Pancreas (tissue), 10 donors: ENCODE measurements around the gene STAB2. TPM values are rescaled to one million over a fixed set of nuclear protein-coding genes. Genes with fewer than 3 reads are reported as not detected.

ENCODE experiments used
- ATAC-seq, 4 donors: fragments of 200-7000 bp; cut with Tn5 transposase; one replicate each; pipeline versions ENCODE4 v1.8.0 to v1.9.1; 2020; ENCODE audit warnings: mild to moderate bottlenecking in 4 of 4, moderate library complexity in 4 of 4
- DNase-seq, 6 donors: peaks; one replicate each; pipeline ENCODE4 v3.0.0-alpha.2; 2020
- FAIRE-seq: peaks from 2 replicates; lab custom pipeline; 2012; peaks lifted over from hg19 to GRCh38; lab: Jason Lieb, UNC
- H3K27ac ChIP-seq, 4 donors: fragments of 200-600 bp; sonication (generic); 1 replicate in 3 of 4; 2 replicates in 1 of 4; pipeline versions ENCODE4 v1.5.0 to v1.8.0; 2020
- H3K27me3 ChIP-seq, 4 donors: fragments of 200-600 bp; one replicate each; pipeline ENCODE4 v1.8.0; 2021
- H3K36me3 ChIP-seq, 3 donors: fragments of 200-600 bp; sonication (generic) in 1 of 3; one replicate each; pipeline versions ENCODE4 v1.5.0 to v1.8.0; 2020 to 2021
- H3K4me1 ChIP-seq, 3 donors: fragments of 200-600 bp; one replicate each; pipeline ENCODE4 v1.8.0; 2021
- H3K4me3 ChIP-seq, 4 donors: fragments of 200-600 bp; sonication (generic) in 2 of 4; one replicate each; pipeline versions ENCODE4 v1.5.0 to v1.8.0; 2020 to 2021
- H3K9me3 ChIP-seq, 4 donors: fragments of 200-600 bp; one replicate each; pipeline ENCODE4 v1.8.0; 2021
- WGBS, 2 donors: extraction: QIAGEN DNeasy Blood & Tissue Kit; methylation state at CpG; one replicate each; pipeline ENCODE4 v1.1.7; 2013; 5-methylcytosine and 5-hydroxymethylcytosine counted together
- intact Hi-C, 3 donors: fragments of 100-400 bp; cut with DNase I; formaldehyde crosslinking; loops; one replicate each; pipeline versions ENCODE4 v1.11.1 to v1.14.2; 2022
- polyA plus RNA-seq, 2 donors: library from polyadenylated mRNA; stranded (reverse); fragments of 200-250 nt; gene quantifications; one replicate each; pipeline ENCODE4 v1.2.3, GENCODE V29; 2013
- total RNA-seq, 6 donors: library from RNA; stranded (reverse); fragmentation: NEBNext Ultra II Directional in 4 of 6; extraction: Animal tissue kit (Norgen Biotek cat#: 25700) in 4 of 6; gene quantifications; one replicate each; pipeline versions ENCODE4 v1.2.1 to v1.2.4, GENCODE V29; 2021 to 2023
- TF ChIP-seq, protein P1 (sequence below), 4 donors: fragments of 200-600 bp; sonication (generic) in 3 of 4; IDR thresholded peaks; one replicate each; pipeline versions ENCODE4 v1.5.0 to v1.8.0; 2021; ENCODE audit warnings: antibody characterized with exemption in 4 of 4
- donor health status: healthy with polysubstance abuse.
- donor health status: DM: no; HTN: no; CAD: no; lungs with moderate emphysema.
- donor health status: DM: no; HTN: no; CAD: no.
- donor health status: control.
- donor health status: control.
- donor health status: Bipolar disorder and iron deficiency.
- donor health status: DM: yes; HTN: yes; CAD: no.
- donor health status: DM: no; HTN: no; CAD: no.
- donor health status: DM: no; HTN: no; CAD: no.
- donor health status: DM: yes; HTN: yes; CAD: no.

Gene STAB2
- total and polyA plus RNA-seq, 8 donors = under 0.01 to 0.16 (median 0.08) TPM; not detected in 1

DNA sequence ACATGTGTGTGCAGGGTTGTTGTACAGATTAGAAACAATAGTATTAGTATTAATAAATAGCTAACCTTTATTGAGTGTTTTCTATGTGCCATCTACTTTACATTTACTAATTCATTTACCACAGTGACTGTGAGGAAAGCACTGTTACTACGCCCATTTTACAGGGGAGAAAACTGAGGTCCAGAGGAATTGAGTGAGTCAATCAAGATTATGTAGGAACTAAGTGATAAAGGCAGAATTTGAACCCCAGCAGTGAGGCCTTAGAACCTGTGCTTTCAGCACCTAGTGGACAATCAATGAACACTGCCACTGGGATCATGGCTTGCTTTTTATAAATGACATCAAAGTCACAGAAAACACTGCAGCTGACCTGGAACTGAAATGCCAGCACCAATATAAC, 225.7 kb downstream of the STAB2 start:
- TF ChIP-seq, protein P1, sequence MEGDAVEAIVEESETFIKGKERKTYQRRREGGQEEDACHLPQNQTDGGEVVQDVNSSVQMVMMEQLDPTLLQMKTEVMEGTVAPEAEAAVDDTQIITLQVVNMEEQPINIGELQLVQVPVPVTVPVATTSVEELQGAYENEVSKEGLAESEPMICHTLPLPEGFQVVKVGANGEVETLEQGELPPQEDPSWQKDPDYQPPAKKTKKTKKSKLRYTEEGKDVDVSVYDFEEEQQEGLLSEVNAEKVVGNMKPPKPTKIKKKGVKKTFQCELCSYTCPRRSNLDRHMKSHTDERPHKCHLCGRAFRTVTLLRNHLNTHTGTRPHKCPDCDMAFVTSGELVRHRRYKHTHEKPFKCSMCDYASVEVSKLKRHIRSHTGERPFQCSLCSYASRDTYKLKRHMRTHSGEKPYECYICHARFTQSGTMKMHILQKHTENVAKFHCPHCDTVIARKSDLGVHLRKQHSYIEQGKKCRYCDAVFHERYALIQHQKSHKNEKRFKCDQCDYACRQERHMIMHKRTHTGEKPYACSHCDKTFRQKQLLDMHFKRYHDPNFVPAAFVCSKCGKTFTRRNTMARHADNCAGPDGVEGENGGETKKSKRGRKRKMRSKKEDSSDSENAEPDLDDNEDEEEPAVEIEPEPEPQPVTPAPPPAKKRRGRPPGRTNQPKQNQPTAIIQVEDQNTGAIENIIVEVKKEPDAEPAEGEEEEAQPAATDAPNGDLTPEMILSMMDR (IDR thresholded peaks at IDR 0.05) = no peak
- no peak overlapping the region for H3K4me3 ChIP-seq
- no peaks in the 10 kb centered on the region for H3K4me1 ChIP-seq
- WGBS, 2 donors = 89 to 100% methylated on average over 1 of the region's 1 CpG
- FAIRE-seq = no peak
- no peaks in the 10 kb centered on the region for H3K9me3 ChIP-seq
- intact Hi-C loops = no loop called here
- no peak overlapping the region for H3K27ac ChIP-seq
- DNase-seq = no peak
- no peaks in the 10 kb centered on the region for H3K27me3 ChIP-seq
- no peaks in the 10 kb centered on the region for H3K36me3 ChIP-seq
- ATAC-seq = no peak

DNA sequence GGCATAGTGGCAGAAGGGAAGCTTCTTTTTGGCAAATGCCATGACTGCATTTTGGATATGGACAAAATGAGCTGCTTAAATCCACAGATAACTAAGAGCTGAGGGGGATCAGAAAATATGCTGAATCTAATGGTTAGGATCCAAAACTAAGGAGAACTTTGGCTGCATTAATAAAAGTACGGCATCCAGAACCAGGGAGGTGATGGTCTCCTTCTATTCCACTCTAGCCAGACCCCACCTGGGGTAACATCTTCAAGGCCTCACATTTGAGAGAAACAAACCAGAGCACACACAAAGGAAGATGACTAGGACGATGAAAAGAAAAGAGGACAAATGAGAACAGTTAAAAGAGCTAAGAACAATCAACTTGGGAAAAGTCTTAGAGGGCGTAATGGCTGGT, 226.4 kb downstream of the STAB2 start:
- WGBS, 2 donors = 93 to 97% methylated on average over 3 of the region's 3 CpGs
- intact Hi-C loops = no loop called here
- FAIRE-seq = no peak

DNA sequence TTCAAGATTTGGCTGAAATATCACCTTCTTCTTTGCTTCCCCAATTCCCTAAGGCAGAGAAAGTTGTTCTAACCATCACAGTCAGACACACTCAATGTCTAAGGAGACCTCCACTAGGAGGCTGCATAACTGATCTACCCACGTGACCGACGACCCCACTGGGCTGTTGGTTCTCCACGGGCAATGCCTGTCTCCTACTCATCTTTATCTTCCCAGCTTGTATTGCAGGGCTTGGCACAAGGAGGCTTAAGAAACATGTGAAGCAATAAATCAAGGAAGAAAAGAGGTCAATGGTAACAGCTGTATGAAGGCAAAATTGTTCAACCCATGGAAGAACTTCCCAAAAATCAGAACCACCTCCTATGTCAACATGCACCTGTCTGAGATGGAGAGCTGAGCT, 226.9 kb downstream of the STAB2 start:
- ATAC-seq = no peak
- no peak for FAIRE-seq
- intact Hi-C loops = no loop called here
- WGBS, 2 donors = 79 to 81% methylated on average over 4 of the region's 4 CpGs
- H3K9me3 ChIP-seq = no peaks in the 10 kb centered on the region
- no peaks in the 10 kb centered on the region for H3K27me3 ChIP-seq
- no peak for DNase-seq
- no peak overlapping the region for H3K27ac ChIP-seq
- TF ChIP-seq, protein P1 (IDR thresholded peaks at IDR 0.05) = no peak
- no peaks in the 10 kb centered on the region for H3K4me1 ChIP-seq
- no peaks in the 10 kb centered on the region for H3K36me3 ChIP-seq
- H3K4me3 ChIP-seq = no peak overlapping the region

More for the DNA sequence above, 226.4 kb downstream of the STAB2 start:
- Histone ChIP-seq H3K4me1 (no peaks in the 10 kb centered on the region), H3K9me3 (no peaks in the 10 kb centered on the region), H3K27ac (no peak overlapping the region), H3K27me3 (no peaks in the 10 kb centered on the region), H3K4me3 (no peak overlapping the region), H3K36me3 (no peaks in the 10 kb centered on the region)
- DNase-seq (no peak), ATAC-seq (no peak)
- TF ChIP-seq, protein P1 (IDR thresholded peaks at IDR 0.05) = no peak

DNA sequence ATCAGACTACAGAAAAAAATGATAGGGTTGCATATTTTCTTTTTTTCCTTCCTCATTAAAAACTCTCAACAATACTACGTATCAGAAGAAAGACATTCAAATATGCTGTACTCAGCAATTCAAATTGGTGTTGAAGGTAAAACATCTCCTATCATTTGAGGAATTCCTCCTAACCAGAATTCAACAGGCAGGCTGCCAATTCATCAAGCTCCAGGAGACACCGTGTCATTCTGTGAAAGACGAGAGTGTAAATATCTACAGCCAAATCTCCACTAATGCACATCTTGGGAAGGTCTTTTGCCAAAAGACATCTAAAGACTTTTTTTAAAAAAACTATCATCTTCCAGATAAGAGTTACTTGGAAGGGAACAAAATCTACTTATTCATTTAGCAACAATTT, 227.4 kb downstream of the STAB2 start:
- TF ChIP-seq, protein P1 (IDR thresholded peaks at IDR 0.05) = no peak
- ATAC-seq (no peak), FAIRE-seq (no peak), DNase-seq (no peak)
- Histone ChIP-seq H3K9me3 (no peaks in the 10 kb centered on the region), H3K36me3 (no peaks in the 10 kb centered on the region), H3K4me1 (no peaks in the 10 kb centered on the region), H3K4me3 (no peak overlapping the region), H3K27me3 (no peaks in the 10 kb centered on the region), H3K27ac (no peak overlapping the region)
- 66% methylated on average over 3 of the region's 3 CpGs for WGBS, 2 donors
- intact Hi-C loops = no loop called here

Other genes starting within 250 kb of the STAB2 start
- not detected for gene C12orf42, start 91.3 kb upstream of the STAB2 start, total RNA-seq
- not detected for gene C12orf42, start 91.3 kb upstream of the STAB2 start, polyA plus RNA-seq